T-helper 1 cell treated with Interleukin-12 subunit alpha and Interleukin-12 subunit beta and Interleukin-4 antibody, amounts not matched to agents 30 ng/mL and 1 ng/mL, for 36 hours (primary cell): Measurements from ENCODE around the gene MEAK7. TPM values are rescaled to one million over a fixed set of nuclear protein-coding genes. Genes with fewer than 3 reads are reported as not detected.

ENCODE experiments used
- total RNA-seq: library from RNA; stranded (reverse); gene quantifications from 2 replicates; pipeline ENCODE4 v1.2.3, GENCODE V29; 2022

The MEAK7 gene
- total RNA-seq, 1 donor from 2014 or later, result 39.8 TPM

Other genes starting within 250 kb of the MEAK7 start
- not detected in 2 replicates for gene WFDC1, start 209.8 kb downstream of the MEAK7 start, total RNA-seq
- not detected in 2 replicates for gene ATP2C2, start 136.1 kb downstream of the MEAK7 start, total RNA-seq
- gene COTL1, start 113.4 kb upstream of the MEAK7 start, total RNA-seq, result 777 and 788 TPM in 2 replicates
- 57.2 and 59.8 TPM in 2 replicates for gene KLHL36, start 143.9 kb upstream of the MEAK7 start, total RNA-seq
- gene USP10, start 195.3 kb upstream of the MEAK7 start, total RNA-seq, result 111 and 116 TPM in 2 replicates